ENCODE measurements around the gene ANKS3. TPM values are rescaled to one million over a fixed set of nuclear protein-coding genes. Genes with fewer than 3 reads are reported as not detected.

ANKS3 gene
- total RNA-seq, 2 donors from 2014 or later: 29.8 to 41.8 TPM

DNA sequence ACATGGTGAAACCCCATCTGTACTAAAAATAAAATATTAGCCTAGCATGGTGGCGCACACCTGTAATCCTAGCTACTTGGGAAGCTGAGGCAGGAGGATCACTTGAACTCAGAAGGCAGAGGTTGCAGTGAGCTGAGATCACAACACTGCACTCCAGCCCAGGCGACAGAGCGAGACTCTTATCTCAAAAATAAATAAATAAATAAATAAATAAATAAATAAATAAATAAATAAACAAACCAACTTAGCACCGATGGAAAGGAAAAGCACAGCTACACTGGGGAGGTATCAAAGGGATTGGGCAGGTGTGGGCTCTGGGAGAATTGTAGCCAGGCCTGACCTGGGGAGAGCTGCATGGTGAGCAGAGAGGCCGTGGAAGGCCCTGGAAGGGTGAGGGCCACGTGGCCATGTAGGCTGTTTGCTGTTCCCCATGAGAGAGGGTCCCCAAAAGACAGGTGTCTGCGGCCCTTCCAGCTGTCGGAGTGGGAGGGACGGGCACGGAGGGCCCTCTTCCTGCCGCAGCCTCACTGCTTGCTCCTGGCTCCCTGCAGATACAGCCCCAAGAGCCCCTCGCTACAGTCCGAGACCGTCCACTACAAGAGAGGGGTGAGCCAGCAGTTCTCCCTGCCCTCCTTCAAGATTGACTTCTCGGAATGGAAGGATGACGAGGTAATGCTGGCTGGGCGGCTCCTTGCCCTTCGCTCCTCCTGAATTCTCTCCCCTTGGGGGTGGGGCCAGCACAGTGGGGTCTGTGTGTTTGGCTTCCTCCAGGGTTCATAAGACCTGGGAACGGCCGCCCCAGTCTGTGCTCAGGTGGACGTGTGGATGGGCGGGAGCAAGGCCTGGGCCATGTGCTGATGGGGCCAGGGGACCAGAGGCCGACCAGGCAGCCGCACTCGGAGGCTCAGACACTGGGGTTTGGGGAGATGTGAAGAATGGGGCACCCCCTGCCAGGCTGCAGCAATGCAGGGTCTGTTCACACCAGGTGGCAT lies 77.1 kb downstream of the ANKS3 start:
- DNase-seq (ENCODE audit: low spot score) (no peak), ATAC-seq (ENCODE audit: insufficient number of reproducible peaks, low FRiP score, low read depth) (no peak)
- Histone ChIP-seq H3K27me3 (replicated peaks; ENCODE audit: insufficient read depth) (no peaks in the 10 kb centered on the region), H3K4me3 (no peak overlapping the region), H3K36me3 (peaks cover 44% of the 10 kb centered on the region), H3K27ac (no peak overlapping the region), H3K4me1 (ENCODE audit: control insufficient read depth in 1 of 2, low read depth in 2 of 2) (peaks cover 0 to 13% of the 10 kb centered on the region in 2 donors), H3K9me3 (no peaks in the 10 kb centered on the region)
- TF ChIP-seq, protein P1, sequence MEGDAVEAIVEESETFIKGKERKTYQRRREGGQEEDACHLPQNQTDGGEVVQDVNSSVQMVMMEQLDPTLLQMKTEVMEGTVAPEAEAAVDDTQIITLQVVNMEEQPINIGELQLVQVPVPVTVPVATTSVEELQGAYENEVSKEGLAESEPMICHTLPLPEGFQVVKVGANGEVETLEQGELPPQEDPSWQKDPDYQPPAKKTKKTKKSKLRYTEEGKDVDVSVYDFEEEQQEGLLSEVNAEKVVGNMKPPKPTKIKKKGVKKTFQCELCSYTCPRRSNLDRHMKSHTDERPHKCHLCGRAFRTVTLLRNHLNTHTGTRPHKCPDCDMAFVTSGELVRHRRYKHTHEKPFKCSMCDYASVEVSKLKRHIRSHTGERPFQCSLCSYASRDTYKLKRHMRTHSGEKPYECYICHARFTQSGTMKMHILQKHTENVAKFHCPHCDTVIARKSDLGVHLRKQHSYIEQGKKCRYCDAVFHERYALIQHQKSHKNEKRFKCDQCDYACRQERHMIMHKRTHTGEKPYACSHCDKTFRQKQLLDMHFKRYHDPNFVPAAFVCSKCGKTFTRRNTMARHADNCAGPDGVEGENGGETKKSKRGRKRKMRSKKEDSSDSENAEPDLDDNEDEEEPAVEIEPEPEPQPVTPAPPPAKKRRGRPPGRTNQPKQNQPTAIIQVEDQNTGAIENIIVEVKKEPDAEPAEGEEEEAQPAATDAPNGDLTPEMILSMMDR (IDR thresholded peaks at IDR 0.05): no peak

DNA sequence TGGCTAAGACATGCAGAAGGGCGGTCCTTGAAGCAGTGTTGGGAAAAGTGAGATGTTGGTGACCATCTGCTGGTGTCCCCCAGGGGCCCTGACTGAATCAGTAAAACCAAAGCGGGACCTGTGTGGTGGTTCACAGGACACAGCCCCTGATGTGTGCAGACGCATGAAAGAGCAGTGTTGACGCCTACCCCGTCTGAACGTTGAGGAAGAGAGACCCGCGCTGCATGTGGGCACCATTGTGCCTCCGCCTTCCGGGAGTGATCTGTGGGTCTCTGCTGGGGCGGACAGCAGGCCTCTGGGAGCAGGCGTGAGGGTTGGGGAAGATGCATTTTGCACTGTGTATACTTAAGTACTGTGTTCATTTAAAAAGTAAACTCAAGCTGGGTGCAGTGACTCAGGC lies 77.8 kb downstream of the ANKS3 start:
- TF ChIP-seq, protein P1 (IDR thresholded peaks at IDR 0.05): no peak
- H3K4me1 ChIP-seq (ENCODE audit: control insufficient read depth in 1 of 2, low read depth in 2 of 2): peaks cover 0 to 13% of the 10 kb centered on the region in 2 donors
- no peak for ATAC-seq (ENCODE audit: insufficient number of reproducible peaks, low FRiP score, low read depth)
- H3K27me3 ChIP-seq (replicated peaks; ENCODE audit: insufficient read depth): no peaks in the 10 kb centered on the region
- H3K36me3 ChIP-seq: peaks cover 48% of the 10 kb centered on the region
- H3K27ac ChIP-seq: no peak overlapping the region
- DNase-seq (ENCODE audit: low spot score): no peak
- no peak overlapping the region for H3K4me3 ChIP-seq
- H3K9me3 ChIP-seq: no peaks in the 10 kb centered on the region

DNA sequence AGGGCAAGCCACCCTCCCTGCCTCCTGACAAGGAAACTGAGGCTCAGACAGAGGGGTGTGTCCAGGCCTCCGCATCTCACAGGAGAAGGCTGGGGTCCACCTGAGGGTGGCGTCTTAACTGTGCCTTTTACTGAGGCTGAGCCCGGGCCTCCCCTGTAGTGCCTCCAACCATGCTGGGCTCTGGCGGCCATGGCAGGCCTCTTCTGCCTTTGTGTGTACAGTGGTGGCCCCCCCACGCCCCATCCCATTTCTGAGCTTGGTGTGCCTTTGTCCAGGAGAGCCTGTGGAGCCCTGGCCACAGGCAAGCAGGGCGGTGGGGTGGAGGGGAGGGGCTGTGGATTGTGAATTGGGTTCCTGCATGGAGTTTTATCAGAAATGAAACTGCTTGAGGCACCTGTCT lies 78.3 kb downstream of the ANKS3 start:
- ATAC-seq (ENCODE audit: insufficient number of reproducible peaks, low FRiP score, low read depth) (no peak), DNase-seq (ENCODE audit: low spot score) (no peak)
- no peaks in the 10 kb centered on the region for H3K27me3 ChIP-seq (replicated peaks; ENCODE audit: insufficient read depth)
- no peak overlapping the region for H3K27ac ChIP-seq
- H3K4me1 ChIP-seq (ENCODE audit: control insufficient read depth in 1 of 2, low read depth in 2 of 2): peaks cover 0 to 13% of the 10 kb centered on the region in 2 donors
- no peak overlapping the region for H3K4me3 ChIP-seq
- TF ChIP-seq, protein P1 (IDR thresholded peaks at IDR 0.05): no peak
- H3K9me3 ChIP-seq: no peaks in the 10 kb centered on the region
- H3K36me3 ChIP-seq: peaks cover 52% of the 10 kb centered on the region

DNA sequence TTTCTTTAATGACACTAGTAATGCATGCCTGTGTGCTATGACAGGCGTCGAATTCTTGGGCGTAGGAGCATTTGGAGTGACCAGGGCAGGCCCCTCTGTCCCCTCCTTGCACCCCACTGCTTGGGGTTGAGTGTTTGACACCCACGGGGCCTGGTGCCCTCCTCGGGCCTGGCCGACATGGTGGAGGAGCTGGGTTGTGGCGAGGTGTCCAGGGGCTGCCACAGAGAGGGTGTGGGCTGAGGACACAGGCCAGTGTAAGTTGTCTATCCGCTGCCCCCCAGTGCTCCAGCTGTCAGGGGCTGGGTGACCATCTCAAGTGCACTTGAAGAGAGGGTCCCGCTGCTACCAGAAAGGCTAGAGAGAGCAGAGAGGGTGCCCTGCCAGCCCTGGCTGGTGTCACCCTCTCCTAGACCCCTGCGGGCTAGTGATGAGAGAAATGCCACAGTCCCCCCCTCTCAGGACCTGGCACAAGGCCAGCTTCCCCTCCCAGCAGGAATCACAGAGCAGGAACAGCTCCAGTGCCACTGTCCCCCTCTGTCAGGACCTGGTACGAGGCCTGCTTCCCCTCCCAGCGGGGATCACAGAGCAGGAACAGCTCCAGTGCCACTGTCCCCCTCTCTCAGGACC lies 79.0 kb downstream of the ANKS3 start:
- Histone ChIP-seq H3K4me1 (ENCODE audit: control insufficient read depth in 1 of 2, low read depth in 2 of 2) (peaks cover 0 to 9% of the 10 kb centered on the region in 2 donors), H3K4me3 (no peak overlapping the region), H3K36me3 (peaks cover 57% of the 10 kb centered on the region), H3K27me3 (replicated peaks; ENCODE audit: insufficient read depth) (no peaks in the 10 kb centered on the region), H3K27ac (no peak overlapping the region), H3K9me3 (no peaks in the 10 kb centered on the region)
- DNase-seq (ENCODE audit: low spot score) (no peak), ATAC-seq (ENCODE audit: insufficient number of reproducible peaks, low FRiP score, low read depth) (no peak)
- TF ChIP-seq, protein P1 (IDR thresholded peaks at IDR 0.05): no peak

All from thoracic aorta (tissue), 2 donors.